H9 (cell line): ENCODE data around the gene KLK1. TPM values are rescaled to one million over a fixed set of nuclear protein-coding genes. Genes with fewer than 3 reads are reported as not detected.

Experiments used
- DNase-seq: peaks from one replicate; pipeline ENCODE4 v3.0.0-alpha.2; 2017
- H2AFZ ChIP-seq: one replicate; pipeline ENCODE4 v1.6.1; 2013; ENCODE audit warnings: mild to moderate bottlenecking, low read length, control low read depth, moderate library complexity
- H2AK5ac ChIP-seq: 2 replicates; pipeline ENCODE4 v1.6.1; 2013; ENCODE audit warnings: low read length, control low read depth, mixed read lengths; ENCODE audit not compliant: insufficient read length
- H2BK120ac ChIP-seq: one replicate; pipeline ENCODE4 v1.6.1; 2013; ENCODE audit warnings: low read depth, mild to moderate bottlenecking, low read length, control low read depth, inconsistent platforms; ENCODE audit not compliant: poor library complexity, severe bottlenecking
- H2BK12ac ChIP-seq: 2 replicates; pipeline ENCODE4 v1.6.1; 2013; ENCODE audit warnings: low read length, control low read depth, mixed read lengths, low read depth; ENCODE audit not compliant: insufficient read length
- H2BK15ac ChIP-seq: 2 replicates; pipeline ENCODE4 v1.6.1; 2013; ENCODE audit warnings: low read depth, low read length, control low read depth
- H2BK20ac ChIP-seq: one replicate; pipeline ENCODE4 v1.6.1; 2013; ENCODE audit warnings: low read depth, mild to moderate bottlenecking, low read length, control low read depth, inconsistent platforms; ENCODE audit not compliant: poor library complexity, severe bottlenecking
- H2BK5ac ChIP-seq: 2 replicates; pipeline ENCODE4 v1.6.1; 2013; ENCODE audit warnings: low read length, control low read depth, mixed read lengths; ENCODE audit not compliant: insufficient read length
- H3K14ac ChIP-seq: 2 replicates; pipeline ENCODE4 v1.6.1; 2013; ENCODE audit warnings: low read length, control low read depth; ENCODE audit not compliant: insufficient read depth
- H3K18ac ChIP-seq: 2 replicates; pipeline ENCODE4 v1.6.1; 2013; ENCODE audit warnings: low read depth, mild to moderate bottlenecking, mixed read lengths, low read length, control low read depth; ENCODE audit not compliant: insufficient read length
- H3K23ac ChIP-seq: 2 replicates; pipeline ENCODE4 v1.6.1; 2013; ENCODE audit warnings: low read length, control low read depth, mixed read lengths, low read depth; ENCODE audit not compliant: insufficient read length
- H3K23me2 ChIP-seq: 2 replicates; pipeline ENCODE4 v1.6.1; 2013; ENCODE audit warnings: low read depth, mild to moderate bottlenecking, mixed read lengths, low read length, control low read depth; ENCODE audit not compliant: insufficient read length, poor library complexity, severe bottlenecking
- H3K27ac ChIP-seq: 2 replicates; pipeline ENCODE4 v1.5.1; 2013; ENCODE audit warnings: low read length, control low read depth, mixed read lengths, low read depth; ENCODE audit not compliant: insufficient read length
- H3K27me3 ChIP-seq: 2 replicates; pipeline ENCODE4 v1.6.1; 2013; ENCODE audit warnings: low read length, control low read depth, inconsistent platforms; ENCODE audit not compliant: insufficient read depth
- H3K4ac ChIP-seq: 2 replicates; pipeline ENCODE4 v1.6.1; 2013; ENCODE audit warnings: low read depth, mild to moderate bottlenecking, control low read depth, inconsistent platforms, low read length, moderate library complexity
- H3K4me1 ChIP-seq: 2 replicates; pipeline ENCODE4 v1.6.1; 2013; ENCODE audit warnings: low read length, control low read depth, inconsistent platforms; ENCODE audit not compliant: insufficient read depth
- H3K4me2 ChIP-seq: 2 replicates; pipeline ENCODE4 v1.6.1; 2013; ENCODE audit warnings: low read length, control low read depth, mixed read lengths; ENCODE audit not compliant: insufficient read length, insufficient read depth
- H3K56ac ChIP-seq: 2 replicates; pipeline ENCODE4 v1.6.1; 2013; ENCODE audit warnings: low read depth, mild to moderate bottlenecking, mixed read lengths, low read length, control low read depth; ENCODE audit not compliant: insufficient read length
- H3K79me1 ChIP-seq: 2 replicates; pipeline ENCODE4 v1.6.1; 2013; ENCODE audit warnings: low read depth, mild to moderate bottlenecking, moderate library complexity, low read length, control low read depth, inconsistent platforms; ENCODE audit not compliant: insufficient read depth, poor library complexity, severe bottlenecking
- H3K79me2 ChIP-seq: 2 replicates; pipeline ENCODE4 v1.6.1; 2013; ENCODE audit warnings: low read length, control low read depth, inconsistent platforms; ENCODE audit not compliant: insufficient read depth
- H3K9ac ChIP-seq: 2 replicates; pipeline ENCODE4 v1.6.1; 2013; ENCODE audit warnings: low read length, control low read depth, mixed read lengths; ENCODE audit not compliant: insufficient read length; ENCODE audit errors: extremely low read depth
- H3K9me3 ChIP-seq: one replicate; pipeline ENCODE4 v1.6.1; 2013; ENCODE audit warnings: low read depth, low read length, inconsistent platforms; ENCODE audit not compliant: control insufficient read depth
- H3T11ph ChIP-seq: one replicate; pipeline ENCODE4 v1.6.1; 2013; ENCODE audit warnings: mild to moderate bottlenecking, low read length, control low read depth, inconsistent platforms
- H4K20me1 ChIP-seq: one replicate; pipeline ENCODE4 v1.6.1; 2013; ENCODE audit not compliant: control insufficient read depth, insufficient read length, insufficient read depth
- H4K5ac ChIP-seq: 2 replicates; pipeline ENCODE4 v1.6.1; 2013; ENCODE audit warnings: low read depth, mild to moderate bottlenecking, mixed read lengths, low read length, control low read depth; ENCODE audit not compliant: insufficient read length
- H4K8ac ChIP-seq: replicated peaks from 2 replicates; pipeline ENCODE4 v1.6.1; 2013; ENCODE audit warnings: low read length, control low read depth, mixed read lengths, low read depth; ENCODE audit not compliant: insufficient read length
- H4K91ac ChIP-seq: 2 replicates; pipeline ENCODE4 v1.6.1; 2013; ENCODE audit warnings: low read depth, mild to moderate bottlenecking, moderate library complexity, mixed read lengths, low read length, control low read depth; ENCODE audit not compliant: insufficient read length
- H3K27ac Mint-ChIP-seq, 3 experiments: 2 replicates in 2 of 3; 3 replicates in 1 of 3; pipeline ENCODE4 v1.8.0; 2020 to 2021; ENCODE audit warnings: mixed read lengths in 3 of 3, mild to moderate bottlenecking in 1 of 3, moderate library complexity in 1 of 3
- H3K27me3 Mint-ChIP-seq: 2 replicates; pipeline ENCODE4 v1.8.0; 2021; ENCODE audit warnings: low read depth, mild to moderate bottlenecking, moderate library complexity, mixed read lengths
- H3K36me3 Mint-ChIP-seq, 3 experiments: 2 replicates in 2 of 3; 3 replicates in 1 of 3; pipeline ENCODE4 v1.8.0; 2020 to 2021; ENCODE audit warnings: low read depth in 3 of 3, mixed read lengths in 3 of 3; ENCODE audit not compliant: insufficient read depth in 1 of 3
- H3K4me1 Mint-ChIP-seq, 2 experiments: 2 replicates each; pipeline ENCODE4 v1.8.0; 2020; ENCODE audit warnings: mixed read lengths in 2 of 2
- H3K4me3 Mint-ChIP-seq, 2 experiments: 2 replicates in 1 of 2; 3 replicates in 1 of 2; pipeline ENCODE4 v1.8.0; 2020 to 2021; ENCODE audit warnings: mild to moderate bottlenecking in 2 of 2, mixed read lengths in 2 of 2, moderate library complexity in 1 of 2
- H3K9me3 Mint-ChIP-seq, 2 experiments: 2 replicates in 1 of 2; 3 replicates in 1 of 2; pipeline ENCODE4 v1.8.0; 2020; ENCODE audit warnings: mild to moderate bottlenecking in 2 of 2, mixed read lengths in 2 of 2, moderate library complexity in 1 of 2
- WGBS: extraction: QIAGEN DNeasy Blood & Tissue Kit; methylation state at CpG from one replicate; pipeline ENCODE4 v1.1.7; 2013; ENCODE audit warnings: missing lambda C conversion rate, low lambda C conversion rate, mixed read lengths; ENCODE audit not compliant: insufficient read length; ENCODE audit errors: extremely low coverage; 5-methylcytosine and 5-hydroxymethylcytosine counted together
- total RNA-seq: library from RNA; stranded (reverse); gene quantifications from 2 replicates; pipeline ENCODE4 v1.2.1, GENCODE V29; 2021
- TF ChIP-seq, protein P1 (sequence below): fragments of 200-600 bp; sonication (generic); conservative IDR thresholded peaks from 3 replicates; pipeline ENCODE4 v1.8.0; 2021; ENCODE audit warnings: antibody characterized with exemption, mild to moderate bottlenecking

KLK1 gene
- total RNA-seq, 1 experiment from 2014 or later, result 2.3 TPM

DNA sequence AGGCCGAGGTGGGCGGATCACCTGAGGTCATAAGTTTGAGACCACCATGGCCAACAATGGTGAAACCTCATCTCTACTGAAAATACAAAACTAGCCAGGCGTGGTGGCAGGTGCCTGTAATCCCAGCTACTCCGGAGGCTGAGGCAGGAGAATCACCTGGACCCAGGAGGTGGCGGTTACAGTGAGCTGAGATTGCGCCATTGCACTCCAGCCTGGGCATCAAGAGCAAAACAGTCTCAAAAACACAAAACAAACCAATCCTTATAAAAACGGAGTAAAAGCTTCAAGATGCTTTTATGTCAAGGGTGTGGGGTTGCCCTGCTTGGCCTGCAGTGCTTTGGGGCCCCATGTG lies 26.2 kb downstream of the KLK1 start:
- WGBS, result no CpG with 5 or more reads among the region's 7 CpGs
- H4K91ac ChIP-seq, result no peak overlapping the region

More for the DNA sequence above, 26.2 kb downstream of the KLK1 start:
- no peaks in the 10 kb centered on the region for H3K9me3 Mint-ChIP-seq
- Histone ChIP-seq H2BK15ac (no peak overlapping the region), H2BK20ac (no peak overlapping the region), H2AFZ (no peak overlapping the region), H4K20me1 (peaks cover 4% of the 10 kb centered on the region), H2BK120ac (no peak overlapping the region), H3K9ac (no peak overlapping the region), H4K5ac (no peak overlapping the region), H4K8ac (no peak overlapping the region), H3K56ac (no peak overlapping the region), H3K14ac (no peak overlapping the region), H3K9me3 (no peaks in the 10 kb centered on the region), H3K27ac (no peak overlapping the region), H3K23me2 (no peaks in the 10 kb centered on the region), H3T11ph (no peak overlapping the region), H3K79me2 (peaks cover 6% of the 10 kb centered on the region; the same call in 1 of the 2 replicates), H3K4me2 (no peak overlapping the region), H3K79me1 (peaks cover 5% of the 10 kb centered on the region), H3K23ac (no peak overlapping the region), H3K4ac (no peak overlapping the region), H2BK12ac (no peak overlapping the region), H2AK5ac (no peak overlapping the region), H3K27me3 (no peaks in the 10 kb centered on the region), H2BK5ac (no peak overlapping the region), H3K18ac (no peak overlapping the region), H3K4me1 (no peaks in the 10 kb centered on the region)
- H3K27me3 Mint-ChIP-seq, result no peaks in the 10 kb centered on the region; the same call in 1 of the 2 replicates
- no peak overlapping the region; a peak in 1 of 7 replicates for H3K27ac Mint-ChIP-seq
- DNase-seq, result no peak
- peaks cover 31 to 71% (median 51%) of the 10 kb centered on the region in 3 experiments; a peak in 6 of 7 replicates for H3K36me3 Mint-ChIP-seq
- H3K4me1 Mint-ChIP-seq, result peaks cover 20 to 26% of the 10 kb centered on the region in 2 experiments
- TF ChIP-seq, protein P1, sequence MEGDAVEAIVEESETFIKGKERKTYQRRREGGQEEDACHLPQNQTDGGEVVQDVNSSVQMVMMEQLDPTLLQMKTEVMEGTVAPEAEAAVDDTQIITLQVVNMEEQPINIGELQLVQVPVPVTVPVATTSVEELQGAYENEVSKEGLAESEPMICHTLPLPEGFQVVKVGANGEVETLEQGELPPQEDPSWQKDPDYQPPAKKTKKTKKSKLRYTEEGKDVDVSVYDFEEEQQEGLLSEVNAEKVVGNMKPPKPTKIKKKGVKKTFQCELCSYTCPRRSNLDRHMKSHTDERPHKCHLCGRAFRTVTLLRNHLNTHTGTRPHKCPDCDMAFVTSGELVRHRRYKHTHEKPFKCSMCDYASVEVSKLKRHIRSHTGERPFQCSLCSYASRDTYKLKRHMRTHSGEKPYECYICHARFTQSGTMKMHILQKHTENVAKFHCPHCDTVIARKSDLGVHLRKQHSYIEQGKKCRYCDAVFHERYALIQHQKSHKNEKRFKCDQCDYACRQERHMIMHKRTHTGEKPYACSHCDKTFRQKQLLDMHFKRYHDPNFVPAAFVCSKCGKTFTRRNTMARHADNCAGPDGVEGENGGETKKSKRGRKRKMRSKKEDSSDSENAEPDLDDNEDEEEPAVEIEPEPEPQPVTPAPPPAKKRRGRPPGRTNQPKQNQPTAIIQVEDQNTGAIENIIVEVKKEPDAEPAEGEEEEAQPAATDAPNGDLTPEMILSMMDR, result no peak
- H3K4me3 Mint-ChIP-seq, result no peak overlapping the region
